GM12878 (cell line): Measurements from ENCODE around the gene TRDMT1. TPM values are rescaled to one million over a fixed set of nuclear protein-coding genes. Genes with fewer than 3 reads are reported as not detected.

Experiments
- ATAC-seq: fragments of 200-7000 bp; cut with Tn5 transposase; 3 replicates; pipeline ENCODE4 v1.9.1; 2020; ENCODE audit warnings: mild to moderate bottlenecking, moderate library complexity
- BruUV-seq: library from RNA; stranded (reverse); fragments of 400-500 nt; replicated peaks from 2 replicates; lab custom pipeline; 2021; lab: Mats Ljungman, UMichigan
- CTCF ChIA-PET: fragments of 300-600 bp; sonication (Branson Sonifier 250); formaldehyde crosslinking; extraction: SDS; loops from one replicate; lab custom pipeline; 2021; ENCODE audit warnings: inconsistent platforms; lab: Yijun Ruan, JAX
- POLR2A ChIA-PET: fragments of 350-600 bp; formaldehyde crosslinking; extraction: SDS; loops from one replicate; lab custom pipeline; 2021; ENCODE audit warnings: inconsistent platforms; lab: Charles Lee
- RAD21 ChIA-PET: fragments of 300-600 bp; sonication (Branson Sonifier 250); formaldehyde crosslinking; loops from one replicate; lab custom pipeline; 2023; ENCODE audit warnings: antibody characterized with exemption; ENCODE audit not compliant: unreplicated experiment; lab: Charles Lee
- SMC1A ChIA-PET: fragments of 300-600 bp; sonication (Branson Sonifier 250); formaldehyde crosslinking; loops from one replicate; lab custom pipeline; 2023; ENCODE audit not compliant: unreplicated experiment, uncharacterized antibody; lab: Charles Lee
- DNase-seq: peaks from one replicate; pipeline ENCODE4 v3.0.0-alpha.2; 2011; ENCODE audit warnings: low read depth, low spot score
- FAIRE-seq: peaks from 3 replicates; lab custom pipeline; 2011; peaks lifted over from hg19 to GRCh38; lab: Jason Lieb, UNC
- H2AFZ ChIP-seq: 2 replicates; pipeline ENCODE4 v1.6.0; 2011; ENCODE audit warnings: low read depth, low read length, control low read depth; ENCODE audit not compliant: control insufficient read depth
- H3K27ac ChIP-seq: 2 replicates; pipeline ENCODE4 v1.5.1; 2011; ENCODE audit warnings: control low read depth; ENCODE audit not compliant: control insufficient read depth, insufficient read depth
- H3K27me3 ChIP-seq, 2 experiments: replicated peaks in 1 of 2; 2 replicates each; pipeline versions ENCODE4 v1.6.0 to v1.6.1; 2011; ENCODE audit warnings: low read length in 1 of 2; ENCODE audit not compliant: control insufficient read depth in 2 of 2, insufficient read depth in 2 of 2
- H3K36me3 ChIP-seq, 2 experiments: 2 replicates each; pipeline ENCODE4 v1.5.1; 2011; ENCODE audit warnings: low read length in 1 of 2; ENCODE audit not compliant: control insufficient read depth in 2 of 2, insufficient read depth in 2 of 2
- H3K4me1 ChIP-seq: 2 replicates; pipeline ENCODE4 v1.6.1; 2011; ENCODE audit warnings: mild to moderate bottlenecking, low read length, moderate library complexity, mixed read lengths; ENCODE audit not compliant: control insufficient read depth, insufficient read depth
- H3K4me2 ChIP-seq: 2 replicates; pipeline ENCODE4 v1.6.0; 2011; ENCODE audit warnings: control low read depth; ENCODE audit not compliant: control insufficient read depth, insufficient read depth
- H3K4me3 ChIP-seq: fragments of 200-600 bp; sonication (generic); 2 replicates; pipeline ENCODE4 v1.5.1; 2016
- H3K79me2 ChIP-seq: 2 replicates; pipeline ENCODE4 v1.6.0; 2011; ENCODE audit warnings: low read length; ENCODE audit not compliant: control insufficient read depth, insufficient read depth
- H3K9ac ChIP-seq: 2 replicates; pipeline ENCODE4 v1.8.0; 2011; ENCODE audit warnings: low read length, control low read depth, mixed read lengths; ENCODE audit not compliant: control insufficient read depth, insufficient read depth
- H3K9me3 ChIP-seq: replicated peaks from 3 replicates; pipeline ENCODE4 v1.5.1; 2011; ENCODE audit warnings: mild to moderate bottlenecking, low read length; ENCODE audit not compliant: control insufficient read depth, insufficient read depth
- H4K20me1 ChIP-seq: 2 replicates; pipeline ENCODE4 v1.6.0; 2011; ENCODE audit not compliant: control insufficient read depth, insufficient read depth
- BHLHE40 ChIP-seq, 2 experiments: fragments of 450-650 bp in 1 of 2; IDR thresholded peaks; 2 replicates each; pipeline ENCODE4 v1.6.1; 2011 to 2017; ENCODE audit warnings: low read depth in 2 of 2, borderline replicate concordance in 1 of 2, improper control_type of control experiment in 1 of 2, low read length in 1 of 2, mild to moderate bottlenecking in 1 of 2
- CBX3 ChIP-seq: fragments of 200-600 bp; sonication (generic); IDR thresholded peaks from 2 replicates; pipeline ENCODE4 v1.6.1; 2016; ENCODE audit warnings: low read depth, borderline replicate concordance
- KDM1A ChIP-seq: fragments of 200-600 bp; sonication (generic); IDR thresholded peaks from 2 replicates; pipeline ENCODE4 v1.6.1; 2016; ENCODE audit warnings: borderline replicate concordance
- LARP7 ChIP-seq: fragments of 450-650 bp; IDR thresholded peaks from 2 replicates; pipeline ENCODE4 v1.6.1; 2017; ENCODE audit warnings: mild to moderate bottlenecking
- NR2F1 ChIP-seq: fragments of 450-650 bp; conservative IDR thresholded peaks from 2 replicates; pipeline ENCODE4 v1.6.1; 2017; ENCODE audit warnings: mild to moderate bottlenecking
- PAX8 ChIP-seq: fragments of 450-650 bp; IDR thresholded peaks from 2 replicates; pipeline ENCODE4 v1.6.1; 2017; ENCODE audit warnings: mild to moderate bottlenecking, moderate library complexity
- RB1 ChIP-seq: fragments of 450-650 bp; formaldehyde crosslinking; IDR thresholded peaks from 2 replicates; pipeline ENCODE4 v1.6.1; 2017; ENCODE audit warnings: mild to moderate bottlenecking, borderline replicate concordance
- RFX5 ChIP-seq: IDR thresholded peaks from 2 replicates; pipeline ENCODE4 v1.6.1; 2011; ENCODE audit warnings: low read depth, low read length, improper control_type of control experiment
- SMARCA5 ChIP-seq: fragments of 450-650 bp; IDR thresholded peaks from 2 replicates; pipeline ENCODE4 v1.6.1; 2017; ENCODE audit warnings: mild to moderate bottlenecking
- TCF12 ChIP-seq: IDR thresholded peaks from 2 replicates; pipeline ENCODE4 v1.6.1; 2011; ENCODE audit warnings: low read depth, mild to moderate bottlenecking, low read length
- ZNF274 ChIP-seq: IDR thresholded peaks from one replicate; pipeline ENCODE4 v1.8.0; 2011; ENCODE audit not compliant: insufficient read length, insufficient read depth
- ZNF622 ChIP-seq: fragments of 450-650 bp; IDR thresholded peaks from 2 replicates; pipeline ENCODE4 v1.6.1; 2017; ENCODE audit warnings: mild to moderate bottlenecking, inconsistent platforms
- ZSCAN29 ChIP-seq: fragments of 450-650 bp; IDR thresholded peaks from 2 replicates; pipeline ENCODE4 v1.6.1; 2017; ENCODE audit warnings: mild to moderate bottlenecking, moderate library complexity
- whole genome bisulfite sequencing: methylation state at CpG from one replicate; pipeline ENCODE4 v1.1.6; 2016; ENCODE audit warnings: low lambda C conversion rate; ENCODE audit not compliant: insufficient replicate concordance, insufficient coverage; ENCODE audit errors: missing lambda C conversion rate; 5-methylcytosine and 5-hydroxymethylcytosine counted together
- in situ Hi-C: fragments of 300-500 bp; cut with MboI; formaldehyde crosslinking; loops from 9 replicates; pipeline ENCODE4 v1.14.3; 2018; ENCODE audit warnings: mixed read lengths
- intact Hi-C: fragments of 100-400 bp; cut with micrococcal nuclease; formaldehyde crosslinking; loops from one replicate; pipeline ENCODE4 v1.14.2; 2022; ENCODE audit not compliant: unreplicated experiment
- polyA plus RNA-seq, 11 experiments: library from polyadenylated mRNA; depleted of rRNA in 4 of 11; unstranded in 6 of 11; stranded (reverse) in 5 of 11; fragments of >200 nt; fragmentation: Nextera tagmentation in 4 of 11; fragmentation: Illumina TruSeq in 1 of 11; extraction: Ambion mirVana in 4 of 11; extraction: Trizol in 1 of 11; gene quantifications; 1 replicate in 1 of 11; 2 replicates in 10 of 11; pipeline versions ENCODE4 v1.2.1 to v1.2.3, GENCODE V29; 2011 to 2016; ENCODE audit warnings: inconsistent platforms in 2 of 11, missing spikeins in 2 of 11, low read depth in 1 of 11
- total RNA-seq, 4 experiments: library from RNA; depleted of rRNA in 3 of 4; stranded (reverse); fragments of >200 nt in 3 of 4; fragmentation: Illumina TruSeq in 1 of 4; extraction: Trizol in 1 of 4; gene quantifications; 2 replicates each; pipeline versions ENCODE4 v1.2.1 to v1.2.3, GENCODE V29; 2013 to 2021
- TF ChIP-seq, protein P1 (sequence below): fragments of 150-350 bp; IDR thresholded peaks from 2 replicates; pipeline ENCODE4 v1.6.1; 2016; ENCODE audit warnings: low read depth, low read length
- TF ChIP-seq, protein P2 (sequence below): IDR thresholded peaks from 2 replicates; pipeline ENCODE4 v1.6.1; 2011; ENCODE audit warnings: low read depth, mild to moderate bottlenecking, low read length, moderate library complexity, borderline replicate concordance; ENCODE audit errors: extremely low read depth

Gene TRDMT1
- total and polyA plus RNA-seq, 10 of the 15 experiments (the other 5 are each of a cell fraction or from before 2014, with no cell fraction given) = 2.3 to 9.7 (median 4.6) TPM

DNA sequence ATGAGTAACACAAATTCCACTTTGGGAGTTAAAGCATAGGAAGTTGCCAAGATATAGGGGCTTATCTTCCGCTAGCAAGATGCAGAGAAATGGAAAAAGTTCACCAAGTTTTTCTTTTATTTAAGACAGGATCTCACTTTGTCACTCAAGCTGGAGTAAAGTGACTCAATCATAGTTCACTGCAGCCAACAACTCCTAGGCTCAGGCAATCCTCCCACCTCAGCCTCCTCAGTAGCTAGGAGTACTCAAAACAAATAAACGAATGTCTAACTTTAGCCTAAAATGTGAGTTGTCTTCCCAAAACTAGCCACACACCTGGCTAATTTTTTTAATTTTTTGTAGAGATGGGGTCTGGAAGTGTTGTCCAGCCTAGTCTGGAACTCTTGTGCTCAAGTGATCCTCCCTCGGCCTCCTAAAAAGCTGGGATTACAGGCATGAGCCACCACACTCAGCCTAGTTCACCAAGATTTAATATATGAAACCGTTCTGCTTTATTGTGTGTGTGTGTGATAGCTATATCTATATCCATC is 36.5 kb upstream of the TRDMT1 start:
- ChIA-PET POLR2A (no interaction called here), RAD21 (no interaction called here), SMC1A (interaction anchor here (0.9 to 1.4 kb wide), 3 partner anchors 13 to 37 kb away, joined by 3 read pairs; partner anchors contain the start of gene TRDMT1), CTCF (interaction anchor here (0.6 to 1.3 kb wide), 3 partner anchors 13 to 390 kb away, joined by 3 read pairs; no protein-coding TSS in a partner anchor)
- BruUV-seq = no TSS peak
- Histone ChIP-seq H3K27me3 (no peaks in the 10 kb centered on the region; a peak in 1 of 4 replicates), H3K36me3 (peaks cover 7% of the 10 kb centered on the region in 2 experiments; a peak in 3 of 4 replicates), H3K4me3 (no peak overlapping the region), H3K9ac (no peak overlapping the region), H2AFZ (no peak overlapping the region), H4K20me1 (no peaks in the 10 kb centered on the region), H3K79me2 (no peaks in the 10 kb centered on the region), H3K4me2 (no peak overlapping the region), H3K4me1 (no peaks in the 10 kb centered on the region; the same call in 1 of the 2 replicates), H3K9me3 (no peaks in the 10 kb centered on the region; the same call in 2 of the 3 replicates), H3K27ac (no peak overlapping the region)
- ATAC-seq = no peak
- DNase-seq = no peak
- intact Hi-C loops (loop anchor here (10.0 kb wide), 1 partner anchor 653 kb away; no protein-coding TSS in a partner anchor), in situ Hi-C loops (no loop called here)
- TF ChIP-seq, protein P1, sequence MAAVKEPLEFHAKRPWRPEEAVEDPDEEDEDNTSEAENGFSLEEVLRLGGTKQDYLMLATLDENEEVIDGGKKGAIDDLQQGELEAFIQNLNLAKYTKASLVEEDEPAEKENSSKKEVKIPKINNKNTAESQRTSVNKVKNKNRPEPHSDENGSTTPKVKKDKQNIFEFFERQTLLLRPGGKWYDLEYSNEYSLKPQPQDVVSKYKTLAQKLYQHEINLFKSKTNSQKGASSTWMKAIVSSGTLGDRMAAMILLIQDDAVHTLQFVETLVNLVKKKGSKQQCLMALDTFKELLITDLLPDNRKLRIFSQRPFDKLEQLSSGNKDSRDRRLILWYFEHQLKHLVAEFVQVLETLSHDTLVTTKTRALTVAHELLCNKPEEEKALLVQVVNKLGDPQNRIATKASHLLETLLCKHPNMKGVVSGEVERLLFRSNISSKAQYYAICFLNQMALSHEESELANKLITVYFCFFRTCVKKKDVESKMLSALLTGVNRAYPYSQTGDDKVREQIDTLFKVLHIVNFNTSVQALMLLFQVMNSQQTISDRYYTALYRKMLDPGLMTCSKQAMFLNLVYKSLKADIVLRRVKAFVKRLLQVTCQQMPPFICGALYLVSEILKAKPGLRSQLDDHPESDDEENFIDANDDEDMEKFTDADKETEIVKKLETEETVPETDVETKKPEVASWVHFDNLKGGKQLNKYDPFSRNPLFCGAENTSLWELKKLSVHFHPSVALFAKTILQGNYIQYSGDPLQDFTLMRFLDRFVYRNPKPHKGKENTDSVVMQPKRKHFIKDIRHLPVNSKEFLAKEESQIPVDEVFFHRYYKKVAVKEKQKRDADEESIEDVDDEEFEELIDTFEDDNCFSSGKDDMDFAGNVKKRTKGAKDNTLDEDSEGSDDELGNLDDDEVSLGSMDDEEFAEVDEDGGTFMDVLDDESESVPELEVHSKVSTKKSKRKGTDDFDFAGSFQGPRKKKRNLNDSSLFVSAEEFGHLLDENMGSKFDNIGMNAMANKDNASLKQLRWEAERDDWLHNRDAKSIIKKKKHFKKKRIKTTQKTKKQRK = no peak
- TF ChIP-seq BHLHE40 (IDR thresholded peaks at IDR 0.05; ENCODE audit: borderline replicate concordance in 1 of 2, low read depth in 2 of 2, low read length in 1 of 2) (no peak), ZSCAN29 (no peak), KDM1A (no peak), CBX3 (no peak), NR2F1 (no peak), RFX5 (no peak), TCF12 (no peak), ZNF622 (no peak), RB1 (no peak), SMARCA5 (no peak), LARP7 (no peak), PAX8 (no peak), ZNF274 (no peak)
- TF ChIP-seq, protein P2, sequence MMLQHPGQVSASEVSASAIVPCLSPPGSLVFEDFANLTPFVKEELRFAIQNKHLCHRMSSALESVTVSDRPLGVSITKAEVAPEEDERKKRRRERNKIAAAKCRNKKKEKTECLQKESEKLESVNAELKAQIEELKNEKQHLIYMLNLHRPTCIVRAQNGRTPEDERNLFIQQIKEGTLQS = no peak
- no peak for FAIRE-seq
- WGBS = 71% methylated on average over 4 of the region's 4 CpGs
